Fibroblast of lung (primary cell): Measurements from ENCODE around the gene ZNF579.

ENCODE experiments used
- EZH2 ChIP-seq: IDR thresholded peaks from 2 replicates; pipeline ENCODE4 v1.5.1; 2012; ENCODE audit warnings: low read length, control low read depth, mild to moderate bottlenecking; ENCODE audit errors: missing control alignments
- TF ChIP-seq, protein P1 (sequence below), 2 donors: IDR thresholded peaks in 1 of 2; conservative IDR thresholded peaks in 1 of 2; 1 replicate in 1 of 2; 2 replicates in 1 of 2; pipeline ENCODE4 v1.5.1; 2011 to 2012; ENCODE audit warnings: low read length in 2 of 2, control low read depth in 1 of 2, inconsistent platforms in 1 of 2, low read depth in 1 of 2, mild to moderate bottlenecking in 1 of 2

- TF ChIP-seq, protein P1, sequence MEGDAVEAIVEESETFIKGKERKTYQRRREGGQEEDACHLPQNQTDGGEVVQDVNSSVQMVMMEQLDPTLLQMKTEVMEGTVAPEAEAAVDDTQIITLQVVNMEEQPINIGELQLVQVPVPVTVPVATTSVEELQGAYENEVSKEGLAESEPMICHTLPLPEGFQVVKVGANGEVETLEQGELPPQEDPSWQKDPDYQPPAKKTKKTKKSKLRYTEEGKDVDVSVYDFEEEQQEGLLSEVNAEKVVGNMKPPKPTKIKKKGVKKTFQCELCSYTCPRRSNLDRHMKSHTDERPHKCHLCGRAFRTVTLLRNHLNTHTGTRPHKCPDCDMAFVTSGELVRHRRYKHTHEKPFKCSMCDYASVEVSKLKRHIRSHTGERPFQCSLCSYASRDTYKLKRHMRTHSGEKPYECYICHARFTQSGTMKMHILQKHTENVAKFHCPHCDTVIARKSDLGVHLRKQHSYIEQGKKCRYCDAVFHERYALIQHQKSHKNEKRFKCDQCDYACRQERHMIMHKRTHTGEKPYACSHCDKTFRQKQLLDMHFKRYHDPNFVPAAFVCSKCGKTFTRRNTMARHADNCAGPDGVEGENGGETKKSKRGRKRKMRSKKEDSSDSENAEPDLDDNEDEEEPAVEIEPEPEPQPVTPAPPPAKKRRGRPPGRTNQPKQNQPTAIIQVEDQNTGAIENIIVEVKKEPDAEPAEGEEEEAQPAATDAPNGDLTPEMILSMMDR (conservative IDR thresholded peaks at IDR 0.05 in 1 of 2, IDR thresholded peaks at IDR 0.05 in 1 of 2; ENCODE audit: low read depth in 1 of 2, low read length in 2 of 2): no peak
- TF ChIP-seq EZH2: no peak
Observed at GRCh38 chr19:55566823-55567222, 13.8 kb downstream of the ZNF579 start.
